GM12878 (cell line): ENCODE data around the gene ZDHHC18. TPM values are rescaled to one million over a fixed set of nuclear protein-coding genes. Genes with fewer than 3 reads are reported as not detected.

ENCODE experiments used
- BHLHE40 ChIP-seq, 2 experiments: fragments of 450-650 bp in 1 of 2; IDR thresholded peaks; 2 replicates each; pipeline ENCODE4 v1.6.1; 2011 to 2017; ENCODE audit warnings: low read depth in 2 of 2, borderline replicate concordance in 1 of 2, improper control_type of control experiment in 1 of 2, low read length in 1 of 2, mild to moderate bottlenecking in 1 of 2
- CBX5 ChIP-seq: sonication (generic); IDR thresholded peaks from 2 replicates; pipeline ENCODE4 v1.6.1; 2016; ENCODE audit warnings: low read depth, moderate library complexity, mild to moderate bottlenecking, inconsistent platforms
- CREB1 ChIP-seq: IDR thresholded peaks from 2 replicates; pipeline ENCODE4 v1.6.1; 2012; ENCODE audit warnings: low read depth, mild to moderate bottlenecking, inconsistent platforms
- DPF2 ChIP-seq: fragments of 450-650 bp; IDR thresholded peaks from 2 replicates; pipeline ENCODE4 v1.6.1; 2017; ENCODE audit warnings: mild to moderate bottlenecking
- EED ChIP-seq: sonication (generic); IDR thresholded peaks from 2 replicates; pipeline ENCODE4 v1.6.1; 2016; ENCODE audit warnings: antibody characterized with exemption, low read depth
- IKZF1 ChIP-seq: fragments of 450-650 bp; conservative IDR thresholded peaks from 2 replicates; pipeline ENCODE4 v1.6.1; 2017; ENCODE audit warnings: antibody characterized with exemption, mild to moderate bottlenecking
- IRF4 ChIP-seq: IDR thresholded peaks from 2 replicates; pipeline ENCODE4 v1.6.1; 2011; ENCODE audit warnings: low read depth, low read length
- JUNB ChIP-seq: IDR thresholded peaks from 2 replicates; pipeline ENCODE4 v1.6.1; 2016; ENCODE audit warnings: antibody characterized with exemption, mild to moderate bottlenecking
- JUND ChIP-seq: IDR thresholded peaks from 2 replicates; pipeline ENCODE4 v1.6.1; 2012; ENCODE audit warnings: low read depth, mild to moderate bottlenecking, low read length, improper control_type of control experiment, moderate library complexity
- KAT2A ChIP-seq: conservative IDR thresholded peaks from 2 replicates; pipeline ENCODE4 v1.6.1; 2011; ENCODE audit warnings: low read depth, low read length; ENCODE audit not compliant: control insufficient read depth
- MYB ChIP-seq: fragments of 150-350 bp; IDR thresholded peaks from 2 replicates; pipeline ENCODE4 v1.6.1; 2014; ENCODE audit warnings: mild to moderate bottlenecking, low read depth, low read length, borderline replicate concordance
- NBN ChIP-seq: fragments of 450-650 bp; IDR thresholded peaks from 2 replicates; pipeline ENCODE4 v1.6.1; 2016
- NFIC ChIP-seq: IDR thresholded peaks from 2 replicates; pipeline ENCODE4 v1.6.1; 2012; ENCODE audit warnings: low read depth, mild to moderate bottlenecking, inconsistent platforms, low read length, moderate library complexity
- POLR2A ChIP-seq: IDR thresholded peaks from 2 replicates; pipeline ENCODE4 v1.6.1; 2011; ENCODE audit warnings: low read depth, mild to moderate bottlenecking, low read length
- RAD51 ChIP-seq: fragments of 450-650 bp; IDR thresholded peaks from 2 replicates; pipeline ENCODE4 v1.6.1; 2016; ENCODE audit warnings: moderate library complexity, mild to moderate bottlenecking, inconsistent platforms
- SRF ChIP-seq, 2 experiments: IDR thresholded peaks; 2 replicates each; pipeline ENCODE4 v1.6.1; 2011; ENCODE audit warnings: low read depth in 2 of 2, low read length in 2 of 2, mild to moderate bottlenecking in 1 of 2, moderate library complexity in 1 of 2
- polyA plus RNA-seq, 11 experiments: library from polyadenylated mRNA; depleted of rRNA in 4 of 11; unstranded in 6 of 11; stranded (reverse) in 5 of 11; fragments of >200 nt; fragmentation: Nextera tagmentation in 4 of 11; fragmentation: Illumina TruSeq in 1 of 11; extraction: Ambion mirVana in 4 of 11; extraction: Trizol in 1 of 11; gene quantifications; 1 replicate in 1 of 11; 2 replicates in 10 of 11; pipeline versions ENCODE4 v1.2.1 to v1.2.3, GENCODE V29; 2011 to 2016; ENCODE audit warnings: inconsistent platforms in 2 of 11, missing spikeins in 2 of 11, low read depth in 1 of 11
- total RNA-seq, 4 experiments: library from RNA; depleted of rRNA in 3 of 4; stranded (reverse); fragments of >200 nt in 3 of 4; fragmentation: Illumina TruSeq in 1 of 4; extraction: Trizol in 1 of 4; gene quantifications; 2 replicates each; pipeline versions ENCODE4 v1.2.1 to v1.2.3, GENCODE V29; 2013 to 2021
- TF ChIP-seq, protein P1 (sequence below): fragments of 450-650 bp; IDR thresholded peaks from 2 replicates; pipeline ENCODE4 v1.6.1; 2017; ENCODE audit warnings: mild to moderate bottlenecking
- TF ChIP-seq, protein P2 (sequence below): fragments of 450-650 bp; IDR thresholded peaks from 2 replicates; pipeline ENCODE4 v1.6.1; 2016; ENCODE audit warnings: mild to moderate bottlenecking, moderate library complexity, borderline replicate concordance
- TF ChIP-seq, protein P3 (sequence below): fragments of 450-650 bp; conservative IDR thresholded peaks from 2 replicates; pipeline ENCODE4 v1.6.1; 2017; ENCODE audit warnings: mild to moderate bottlenecking, moderate library complexity

The ZDHHC18 gene
- total and polyA plus RNA-seq, 10 of the 15 experiments (the other 5 are each of a cell fraction or from before 2014, with no cell fraction given), result 0.40 to 81.2 (median 21.3) TPM

DNA sequence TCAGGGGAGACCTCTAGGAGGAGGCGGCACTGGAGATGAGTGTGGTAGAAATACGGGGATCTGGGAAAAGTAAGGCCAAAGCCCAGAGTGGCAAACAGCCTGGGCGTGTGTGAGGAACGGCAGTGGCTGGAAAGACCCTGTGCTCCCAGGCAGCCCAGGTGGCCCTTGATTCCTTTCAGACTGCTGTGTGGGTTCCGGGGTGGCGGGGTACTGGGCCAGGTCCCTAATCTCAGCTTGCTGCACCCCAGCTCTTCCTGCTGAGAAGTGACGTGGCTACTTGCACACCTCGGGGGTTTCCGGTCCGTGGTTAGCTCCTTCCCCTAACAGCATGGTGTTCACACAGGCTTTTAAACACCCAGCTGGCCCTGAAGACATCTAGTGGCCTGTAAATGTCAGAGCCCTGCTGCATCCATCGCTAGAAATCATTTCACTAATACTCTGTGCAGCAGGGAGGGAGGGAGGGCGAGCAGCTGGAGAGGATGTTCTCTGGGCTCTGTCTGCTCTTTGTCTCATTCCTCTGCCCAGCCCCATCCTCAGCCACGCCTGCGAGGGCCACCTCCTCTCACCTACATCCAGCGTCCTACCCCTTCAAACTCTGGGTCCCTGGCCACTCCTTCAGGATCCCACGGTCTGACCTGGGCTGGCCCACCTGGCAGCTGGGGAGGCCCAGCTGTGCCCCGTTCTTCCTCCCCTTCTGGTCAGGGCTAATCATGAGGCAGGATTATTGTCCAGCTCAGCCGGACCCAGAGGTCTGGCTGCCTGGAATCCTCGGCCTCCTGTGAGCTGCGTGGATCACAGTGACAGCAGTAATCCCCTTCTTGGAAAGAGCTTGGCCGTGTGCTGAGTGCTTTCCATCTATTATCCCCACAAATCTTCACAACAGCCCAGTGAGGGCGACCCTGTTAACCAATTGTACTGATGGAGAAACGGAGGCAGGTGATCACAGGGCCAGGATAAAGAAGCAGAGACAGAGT lies 7.2 kb downstream of the ZDHHC18 start (continued):
- TF ChIP-seq, protein P1, sequence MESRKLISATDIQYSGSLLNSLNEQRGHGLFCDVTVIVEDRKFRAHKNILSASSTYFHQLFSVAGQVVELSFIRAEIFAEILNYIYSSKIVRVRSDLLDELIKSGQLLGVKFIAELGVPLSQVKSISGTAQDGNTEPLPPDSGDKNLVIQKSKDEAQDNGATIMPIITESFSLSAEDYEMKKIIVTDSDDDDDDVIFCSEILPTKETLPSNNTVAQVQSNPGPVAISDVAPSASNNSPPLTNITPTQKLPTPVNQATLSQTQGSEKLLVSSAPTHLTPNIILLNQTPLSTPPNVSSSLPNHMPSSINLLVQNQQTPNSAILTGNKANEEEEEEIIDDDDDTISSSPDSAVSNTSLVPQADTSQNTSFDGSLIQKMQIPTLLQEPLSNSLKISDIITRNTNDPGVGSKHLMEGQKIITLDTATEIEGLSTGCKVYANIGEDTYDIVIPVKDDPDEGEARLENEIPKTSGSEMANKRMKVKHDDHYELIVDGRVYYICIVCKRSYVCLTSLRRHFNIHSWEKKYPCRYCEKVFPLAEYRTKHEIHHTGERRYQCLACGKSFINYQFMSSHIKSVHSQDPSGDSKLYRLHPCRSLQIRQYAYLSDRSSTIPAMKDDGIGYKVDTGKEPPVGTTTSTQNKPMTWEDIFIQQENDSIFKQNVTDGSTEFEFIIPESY, result no peak
- TF ChIP-seq, protein P2, sequence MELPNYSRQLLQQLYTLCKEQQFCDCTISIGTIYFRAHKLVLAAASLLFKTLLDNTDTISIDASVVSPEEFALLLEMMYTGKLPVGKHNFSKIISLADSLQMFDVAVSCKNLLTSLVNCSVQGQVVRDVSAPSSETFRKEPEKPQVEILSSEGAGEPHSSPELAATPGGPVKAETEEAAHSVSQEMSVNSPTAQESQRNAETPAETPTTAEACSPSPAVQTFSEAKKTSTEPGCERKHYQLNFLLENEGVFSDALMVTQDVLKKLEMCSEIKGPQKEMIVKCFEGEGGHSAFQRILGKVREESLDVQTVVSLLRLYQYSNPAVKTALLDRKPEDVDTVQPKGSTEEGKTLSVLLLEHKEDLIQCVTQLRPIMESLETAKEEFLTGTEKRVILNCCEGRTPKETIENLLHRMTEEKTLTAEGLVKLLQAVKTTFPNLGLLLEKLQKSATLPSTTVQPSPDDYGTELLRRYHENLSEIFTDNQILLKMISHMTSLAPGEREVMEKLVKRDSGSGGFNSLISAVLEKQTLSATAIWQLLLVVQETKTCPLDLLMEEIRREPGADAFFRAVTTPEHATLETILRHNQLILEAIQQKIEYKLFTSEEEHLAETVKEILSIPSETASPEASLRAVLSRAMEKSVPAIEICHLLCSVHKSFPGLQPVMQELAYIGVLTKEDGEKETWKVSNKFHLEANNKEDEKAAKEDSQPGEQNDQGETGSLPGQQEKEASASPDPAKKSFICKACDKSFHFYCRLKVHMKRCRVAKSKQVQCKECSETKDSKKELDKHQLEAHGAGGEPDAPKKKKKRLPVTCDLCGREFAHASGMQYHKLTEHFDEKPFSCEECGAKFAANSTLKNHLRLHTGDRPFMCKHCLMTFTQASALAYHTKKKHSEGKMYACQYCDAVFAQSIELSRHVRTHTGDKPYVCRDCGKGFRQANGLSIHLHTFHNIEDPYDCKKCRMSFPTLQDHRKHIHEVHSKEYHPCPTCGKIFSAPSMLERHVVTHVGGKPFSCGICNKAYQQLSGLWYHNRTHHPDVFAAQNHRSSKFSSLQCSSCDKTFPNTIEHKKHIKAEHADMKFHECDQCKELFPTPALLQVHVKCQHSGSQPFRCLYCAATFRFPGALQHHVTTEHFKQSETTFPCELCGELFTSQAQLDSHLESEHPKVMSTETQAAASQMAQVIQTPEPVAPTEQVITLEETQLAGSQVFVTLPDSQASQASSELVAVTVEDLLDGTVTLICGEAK, result peak; percentile 79
- TF ChIP-seq BHLHE40 (IDR thresholded peaks at IDR 0.05; ENCODE audit: borderline replicate concordance in 1 of 2, low read depth in 2 of 2, low read length in 1 of 2), result peak; percentile 80 to 82
- TF ChIP-seq, protein P3, sequence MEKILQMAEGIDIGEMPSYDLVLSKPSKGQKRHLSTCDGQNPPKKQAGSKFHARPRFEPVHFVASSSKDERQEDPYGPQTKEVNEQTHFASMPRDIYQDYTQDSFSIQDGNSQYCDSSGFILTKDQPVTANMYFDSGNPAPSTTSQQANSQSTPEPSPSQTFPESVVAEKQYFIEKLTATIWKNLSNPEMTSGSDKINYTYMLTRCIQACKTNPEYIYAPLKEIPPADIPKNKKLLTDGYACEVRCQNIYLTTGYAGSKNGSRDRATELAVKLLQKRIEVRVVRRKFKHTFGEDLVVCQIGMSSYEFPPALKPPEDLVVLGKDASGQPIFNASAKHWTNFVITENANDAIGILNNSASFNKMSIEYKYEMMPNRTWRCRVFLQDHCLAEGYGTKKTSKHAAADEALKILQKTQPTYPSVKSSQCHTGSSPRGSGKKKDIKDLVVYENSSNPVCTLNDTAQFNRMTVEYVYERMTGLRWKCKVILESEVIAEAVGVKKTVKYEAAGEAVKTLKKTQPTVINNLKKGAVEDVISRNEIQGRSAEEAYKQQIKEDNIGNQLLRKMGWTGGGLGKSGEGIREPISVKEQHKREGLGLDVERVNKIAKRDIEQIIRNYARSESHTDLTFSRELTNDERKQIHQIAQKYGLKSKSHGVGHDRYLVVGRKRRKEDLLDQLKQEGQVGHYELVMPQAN, result peak; percentile 77
- peak; percentile 81 for TF ChIP-seq NBN
- TF ChIP-seq JUND, result 0 out of 2 replicates have a peak, but pooled peaks have one; percentile 8
- peak; percentile 23; the same call in 1 of the 2 replicates for TF ChIP-seq JUNB
- TF ChIP-seq IRF4, result 0 out of 2 replicates have a peak, but pooled peaks have one; percentile 37
- TF ChIP-seq KAT2A, result no peak
- TF ChIP-seq MYB, result no peak
- peak; percentile 84 for TF ChIP-seq POLR2A
- peak; percentile 66 for TF ChIP-seq IKZF1
- TF ChIP-seq CREB1, result peak; percentile 91
- 0 out of 2 replicates have a peak, but pooled peaks have one; percentile 50 for TF ChIP-seq CBX5
- peak; percentile 52; the same call in 1 of the 2 replicates for TF ChIP-seq DPF2
- no peak for TF ChIP-seq SRF (IDR thresholded peaks at IDR 0.05; ENCODE audit: low read depth in 2 of 2, low read length in 2 of 2)
- no peak for TF ChIP-seq RAD51
- 0 out of 2 replicates have a peak, but pooled peaks have one; percentile 22 for TF ChIP-seq EED
- TF ChIP-seq NFIC, result 0 out of 2 replicates have a peak, but pooled peaks have one; percentile 37
